ENCODE measurements around the gene OR51E1. TPM values are rescaled to one million over a fixed set of nuclear protein-coding genes. Genes with fewer than 3 reads are reported as not detected.

Gene OR51E1
- total RNA-seq, result 1 to 10 TPM in 1 of 4 donors, under 1 TPM in 2, not detected in 1; 0.70 to 1.2 (median 0.85) TPM

- H3K9me3 ChIP-seq, result no peaks in the 10 kb centered on the region
- TF ChIP-seq POLR2A (IDR thresholded peaks at IDR 0.05), result no peak
- no peaks in the 10 kb centered on the region for H3K4me1 ChIP-seq
- DNase-seq, result no peak
- no peak within 1 kb of the TSS for H3K27ac ChIP-seq
- H3K36me3 ChIP-seq, result no peaks in the 10 kb centered on the region
- H3K4me3 ChIP-seq, result no peak within 1 kb of the TSS
- no peaks in the 10 kb centered on the region for H3K27me3 ChIP-seq
Measured at GRCh38 chr11:4643682-4644081, at the start of gene OR51E1. Gene OR51E1, plus strand, starts transcription at chr11:4643982. Its CDS starts 8,545 bp downstream, at chr11:4652527.

- no peak for DNase-seq
- no peaks in the 10 kb centered on the region for H3K27me3 ChIP-seq
- peaks cover 0 to 41% (median 0%) of the 10 kb centered on the region in 3 donors for H3K36me3 ChIP-seq
- H3K4me1 ChIP-seq, result peaks cover 0 to 20% (median 3%) of the 10 kb centered on the region in 4 donors
- no peaks in the 10 kb centered on the region for H3K9me3 ChIP-seq
- TF ChIP-seq CTCF (IDR thresholded peaks at IDR 0.05), result no peak
- TF ChIP-seq POLR2A (IDR thresholded peaks at IDR 0.05), result no peak
- no peak overlapping the region for H3K27ac ChIP-seq
- no peak overlapping the region for H3K4me3 ChIP-seq
Measured at GRCh38 chr11:4605057-4605456, 38.7 kb upstream of the OR51E1 start.

- DNase-seq, result no peak
- TF ChIP-seq POLR2A (IDR thresholded peaks at IDR 0.05) (no peak), CTCF (IDR thresholded peaks at IDR 0.05) (no peak)
Measured at GRCh38 chr11:4606231-4607015, 37.4 kb upstream of the OR51E1 start.

GRCh38 chr11:4607096-4607495 is 36.7 kb upstream of the OR51E1 start:
- DNase-seq, result no peak
- Histone ChIP-seq H3K9me3 (no peaks in the 10 kb centered on the region), H3K27me3 (no peaks in the 10 kb centered on the region), H3K4me1 (peaks cover 0 to 20% (median 3%) of the 10 kb centered on the region in 4 donors), H3K4me3 (peak overlapping the region; percentile 65 to 86 (median 75)), H3K27ac (peak overlapping the region in 1 of 4 donors; percentile 86), H3K36me3 (peaks cover 0 to 20% (median 0%) of the 10 kb centered on the region in 3 donors)
- TF ChIP-seq CTCF (IDR thresholded peaks at IDR 0.05) (no peak), POLR2A (IDR thresholded peaks at IDR 0.05) (no peak)

More at GRCh38 chr11:4606231-4607015, 37.4 kb upstream of the OR51E1 start:
- Histone ChIP-seq H3K4me1 (peaks cover 0 to 20% (median 3%) of the 10 kb centered on the region in 4 donors), H3K36me3 (peaks cover 0 to 27% (median 0%) of the 10 kb centered on the region in 3 donors), H3K4me3 (peak overlapping the region in 2 of 4 donors; percentile 65 to 86), H3K27me3 (no peaks in the 10 kb centered on the region), H3K9me3 (no peaks in the 10 kb centered on the region), H3K27ac (no peak overlapping the region)

GRCh38 chr11:4607781-4608666 is 35.8 kb upstream of the OR51E1 start, which contains the start of gene TRIM68:
Gene TRIM68, minus strand, starts transcription at chr11:4608231. Its CDS starts 2,727 bp downstream, at chr11:4605504.
- TF ChIP-seq CTCF (IDR thresholded peaks at IDR 0.05) (peak in 2 of 6 experiments; percentile 7), POLR2A (IDR thresholded peaks at IDR 0.05) (peak; percentile 36 to 64)
- Histone ChIP-seq H3K9me3 (no peaks in the 10 kb centered on the region), H3K27me3 (no peaks in the 10 kb centered on the region), H3K4me1 (peaks cover 0 to 20% (median 3%) of the 10 kb centered on the region in 4 donors), H3K27ac (peak within 1 kb of the TSS; percentile 82 to 86 (median 84)), H3K36me3 (peaks cover 0 to 14% (median 0%) of the 10 kb centered on the region in 3 donors), H3K4me3 (peak within 1 kb of the TSS; percentile 65 to 86 (median 75))
- DNase-seq, result peak; percentile 95 to 98 (median 96)
